A673 (cell line): Measurements from ENCODE around the gene HK1.

ENCODE experiments used
- CTCF ChIP-seq: fragments of 300-800, 200-600 bp; sonication (generic); conservative IDR thresholded peaks from 2 replicates; pipeline ENCODE4 v1.5.1; 2017; ENCODE audit warnings: low read depth, mild to moderate bottlenecking, antibody characterized with exemption, low read length, moderate library complexity, mixed read lengths
- EZH2 ChIP-seq: fragments of 200-600 bp; sonication (generic); IDR thresholded peaks from 2 replicates; pipeline ENCODE4 v1.6.1; 2017; ENCODE audit warnings: borderline replicate concordance, low read depth, mild to moderate bottlenecking, mixed read lengths, antibody characterized with exemption, low read length; ENCODE audit not compliant: poor library complexity, severe bottlenecking

- TF ChIP-seq CTCF (no peak), EZH2 (no peak)
Observed at GRCh38 chr10:69250041-69250440, 28.3 kb upstream of the HK1 start.
